ENCODE measurements around the gene GPSM1.

GPSM1 gene

GRCh38 chr9:136379891-136380290 lies 52.6 kb downstream of the GPSM1 start:
- no peak for DNase-seq

GRCh38 chr9:136380381-136380780 lies 53.0 kb downstream of the GPSM1 start:
- no peak for DNase-seq

GRCh38 chr9:136381311-136381710 lies 54.0 kb downstream of the GPSM1 start:
- no peak for DNase-seq

- no peak for DNase-seq
Measured at GRCh38 chr9:136381966-136382513, 54.7 kb downstream of the GPSM1 start.

GRCh38 chr9:136383436-136383835 lies 56.1 kb downstream of the GPSM1 start:
- no peak for DNase-seq

GRCh38 chr9:136385015-136385414 lies 57.7 kb downstream of the GPSM1 start:
- no peak for DNase-seq

- DNase-seq, result no peak
Measured at GRCh38 chr9:136386018-136386417, 58.7 kb downstream of the GPSM1 start.

- no peak for DNase-seq
Measured at GRCh38 chr9:136387217-136387616, 59.9 kb downstream of the GPSM1 start.

- no peak for DNase-seq
Measured at GRCh38 chr9:136389396-136389795, 62.1 kb downstream of the GPSM1 start.

GRCh38 chr9:136391737-136392537 lies 64.6 kb downstream of the GPSM1 start:
- no peak for DNase-seq

GRCh38 chr9:136392538-136393449 lies 65.5 kb downstream of the GPSM1 start:
- DNase-seq, result no peak

GRCh38 chr9:136393531-136393930 lies 66.2 kb downstream of the GPSM1 start:
- DNase-seq, result no peak

- DNase-seq, result no peak
Measured at GRCh38 chr9:136394312-136395019, 67.1 kb downstream of the GPSM1 start.

GRCh38 chr9:136395020-136395340 lies 67.6 kb downstream of the GPSM1 start:
- no peak for DNase-seq

GRCh38 chr9:136395345-136396218 lies 68.2 kb downstream of the GPSM1 start:
- DNase-seq, result no peak

- DNase-seq, result no peak
Measured at GRCh38 chr9:136396219-136396515, 68.8 kb downstream of the GPSM1 start.

GRCh38 chr9:136397643-136398042 lies 70.3 kb downstream of the GPSM1 start:
- no peak for DNase-seq

GRCh38 chr9:136398286-136398685 lies 70.9 kb downstream of the GPSM1 start:
- no peak for DNase-seq

- no peak for DNase-seq
Measured at GRCh38 chr9:136399176-136400037, 72.1 kb downstream of the GPSM1 start.

GRCh38 chr9:136400038-136400834 lies 72.9 kb downstream of the GPSM1 start, which contains the start of gene SNAPC4:
SNAPC4 (minus strand) TSS chr9:136400170; CDS start chr9:136398428, 1,742 bp downstream.
- DNase-seq, result peak; percentile 85
